GM18868 (cell line): ENCODE measurements around the gene ABHD10.
A peak's percentile ranks its signal among the peaks of the same experiment; 100 is the strongest.

ENCODE experiments used
- ATAC-seq: cut with Tn5 transposase; IDR thresholded peaks from one replicate; pipeline ENCODE4 v1.9.1; 2021; ENCODE audit warnings: mild to moderate bottlenecking, moderate library complexity; ENCODE audit not compliant: unreplicated experiment

The ABHD10 gene

DNA sequence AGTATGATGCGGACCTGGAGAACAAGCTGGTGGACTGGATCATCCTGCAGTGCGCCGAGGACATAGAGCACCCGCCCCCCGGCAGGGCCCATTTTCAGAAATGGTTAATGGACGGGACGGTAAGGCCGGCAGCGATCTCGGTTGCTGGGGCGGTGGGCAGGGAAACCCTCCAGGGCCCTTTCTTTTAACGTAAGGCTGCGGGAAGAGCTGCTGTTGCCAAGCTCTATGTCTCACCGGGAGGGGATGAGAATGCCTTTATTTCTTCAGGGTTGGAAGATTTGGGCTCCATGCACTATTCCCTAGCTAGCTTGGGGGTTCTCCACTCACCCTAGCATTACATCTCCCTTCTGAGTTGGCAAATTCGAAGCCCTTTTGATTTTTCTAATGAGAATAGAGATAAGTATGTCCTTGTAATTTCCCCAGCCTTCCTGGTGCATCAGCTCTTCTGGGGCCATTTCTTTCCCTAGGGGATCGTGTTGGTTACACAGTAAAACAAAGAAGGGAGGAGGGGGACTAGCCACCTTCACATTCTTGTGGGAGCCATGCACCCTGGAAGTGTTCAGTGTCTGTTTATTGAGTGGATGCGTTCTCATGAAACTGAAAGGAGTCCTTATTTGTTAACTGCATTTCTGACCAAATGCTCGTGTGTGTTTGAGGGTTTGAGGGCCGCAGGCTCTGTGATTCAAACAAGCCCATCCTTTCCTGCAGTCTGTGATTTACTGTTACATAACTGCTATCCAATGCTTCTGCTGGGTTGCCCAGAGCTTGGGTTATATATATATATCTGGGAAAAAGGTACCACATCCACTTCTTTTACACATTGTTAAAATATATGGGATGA, 20.9 kb downstream of the ABHD10 start:
- peak; percentile 41 for ATAC-seq

DNA sequence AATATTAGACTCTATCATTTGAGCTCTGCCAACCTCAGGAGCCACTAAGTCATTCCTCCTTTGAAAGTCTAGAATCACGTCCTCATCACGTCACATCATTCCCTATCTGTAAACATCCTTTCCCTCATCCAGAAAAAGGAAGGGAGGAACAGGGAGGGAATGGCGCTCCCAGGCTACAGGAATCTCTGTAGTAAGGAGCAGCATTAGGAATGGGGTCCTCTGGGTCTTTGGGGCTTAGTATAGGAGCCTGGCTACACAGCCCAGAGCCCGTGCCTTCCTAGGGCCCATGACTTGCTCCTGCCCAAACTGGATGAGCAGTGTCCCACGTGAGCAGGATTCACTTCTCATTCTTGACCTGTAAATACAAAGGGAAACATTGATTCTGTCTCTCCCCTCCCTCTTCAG, 21.5 kb downstream of the ABHD10 start:
- ATAC-seq: no peak

DNA sequence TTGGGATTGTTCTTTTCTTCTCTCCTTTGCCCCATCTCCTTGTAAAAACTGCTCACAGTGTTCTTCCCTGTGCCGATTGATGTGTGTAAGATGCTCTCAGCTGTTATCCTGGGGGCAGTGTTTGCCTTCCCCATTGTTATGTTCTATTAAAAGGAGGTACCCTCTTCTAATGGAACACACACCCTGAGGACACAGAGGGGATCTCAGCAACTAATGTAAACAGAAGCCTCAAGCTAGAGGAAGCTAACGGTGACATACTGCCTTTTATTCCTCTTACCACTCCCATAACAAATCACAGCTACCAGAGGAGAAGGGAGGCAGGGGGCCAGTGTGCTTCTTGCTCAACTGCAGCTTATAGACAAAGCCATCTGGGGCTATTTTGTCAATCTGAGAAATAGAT, 22.1 kb downstream of the ABHD10 start:
- no peak for ATAC-seq

DNA sequence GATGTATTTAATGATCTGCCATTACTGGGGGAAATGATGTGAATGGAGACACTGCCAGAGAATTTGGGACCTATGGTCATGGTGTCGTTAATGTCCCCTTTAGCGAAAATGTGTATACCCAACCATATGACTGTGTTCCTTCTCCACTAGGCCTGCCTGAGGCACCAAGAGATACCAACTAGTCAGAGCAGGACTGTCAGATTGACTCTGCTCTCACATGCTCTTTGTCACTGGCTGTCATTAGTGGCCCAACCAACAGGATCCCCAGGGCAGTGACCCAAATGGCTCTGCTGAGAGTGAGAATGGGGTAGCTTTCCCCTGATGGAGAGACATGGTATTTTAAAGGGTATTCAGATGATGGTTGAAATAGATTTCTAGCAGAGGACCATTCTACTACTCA, 22.7 kb downstream of the ABHD10 start:
- no peak for ATAC-seq

DNA sequence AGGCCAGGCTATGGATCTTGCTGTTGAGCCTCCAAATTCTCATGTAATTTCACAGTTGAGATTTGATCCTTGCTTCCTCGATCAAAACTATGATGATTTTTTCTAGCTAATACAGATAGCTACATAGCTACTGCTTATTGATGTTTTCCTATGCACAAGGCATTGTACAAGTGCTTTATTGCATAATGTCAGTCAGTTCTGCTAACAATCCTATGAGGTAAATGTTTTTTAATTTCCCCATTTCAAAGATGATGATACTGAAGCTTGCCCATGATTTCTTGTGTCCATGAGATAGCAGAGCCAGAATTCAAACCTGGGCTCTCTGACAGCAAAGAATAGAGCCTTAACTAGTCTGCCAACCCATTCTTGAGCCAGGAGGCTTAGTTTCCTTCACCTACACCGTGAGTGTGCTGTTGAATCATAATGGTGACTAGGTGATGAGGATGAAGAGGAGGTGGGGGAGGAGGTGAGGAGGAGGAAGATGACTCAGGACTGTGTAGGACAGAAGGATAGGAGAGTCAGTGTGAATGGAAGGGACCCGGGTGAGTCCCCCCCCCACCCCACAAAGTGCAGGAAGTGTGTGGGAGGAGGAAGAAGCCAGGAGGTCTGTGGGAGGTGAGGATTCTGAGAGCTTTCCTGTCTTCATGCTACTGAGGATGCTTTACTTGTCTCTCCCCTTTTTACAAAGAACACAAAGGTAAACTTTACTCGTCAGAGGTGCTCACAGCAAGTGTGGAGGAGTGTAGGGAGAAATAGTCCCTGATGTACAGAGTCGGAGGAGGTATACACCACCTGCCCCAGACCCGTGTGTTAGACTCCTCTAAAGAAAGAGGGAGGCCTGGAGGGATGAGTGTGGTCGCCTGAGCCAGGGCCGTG, 23.5 kb downstream of the ABHD10 start:
- ATAC-seq: no peak

DNA sequence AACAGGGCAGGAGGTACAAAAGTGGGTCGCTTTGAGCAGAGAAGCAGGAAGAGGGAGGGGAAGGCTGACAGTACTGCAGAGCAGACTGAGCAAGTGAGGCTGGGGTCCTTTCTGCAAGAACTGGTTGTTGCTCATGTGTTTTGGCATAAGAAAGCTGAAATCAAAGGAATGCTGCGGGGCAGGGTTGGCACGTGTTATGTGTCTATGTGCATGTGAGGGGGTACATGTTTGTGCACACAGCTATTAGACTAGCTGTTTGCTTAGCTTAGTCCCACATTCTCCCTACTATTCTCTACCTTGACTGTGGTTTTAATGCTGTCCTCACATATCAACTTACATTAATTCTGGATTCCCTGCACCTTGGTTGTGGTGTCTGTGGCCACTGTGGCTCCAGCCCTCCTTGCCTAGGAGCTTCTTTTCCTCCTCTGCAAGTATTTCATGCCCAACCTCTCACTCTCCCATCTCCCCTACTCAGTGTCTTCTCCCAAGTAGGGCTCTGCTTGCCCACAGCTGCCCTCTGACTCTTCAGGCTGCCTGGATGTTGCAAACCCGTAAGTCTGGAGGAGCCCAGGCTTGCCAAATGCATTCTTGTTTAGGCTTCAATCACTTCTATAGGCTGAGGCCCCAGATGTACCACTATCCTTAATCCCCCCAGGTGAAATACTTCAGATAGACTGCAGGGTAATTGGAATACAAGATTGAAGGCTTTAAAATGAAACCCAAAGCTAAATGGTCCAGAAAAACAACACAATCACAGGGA, 24.7 kb downstream of the ABHD10 start:
- ATAC-seq: no peak

DNA sequence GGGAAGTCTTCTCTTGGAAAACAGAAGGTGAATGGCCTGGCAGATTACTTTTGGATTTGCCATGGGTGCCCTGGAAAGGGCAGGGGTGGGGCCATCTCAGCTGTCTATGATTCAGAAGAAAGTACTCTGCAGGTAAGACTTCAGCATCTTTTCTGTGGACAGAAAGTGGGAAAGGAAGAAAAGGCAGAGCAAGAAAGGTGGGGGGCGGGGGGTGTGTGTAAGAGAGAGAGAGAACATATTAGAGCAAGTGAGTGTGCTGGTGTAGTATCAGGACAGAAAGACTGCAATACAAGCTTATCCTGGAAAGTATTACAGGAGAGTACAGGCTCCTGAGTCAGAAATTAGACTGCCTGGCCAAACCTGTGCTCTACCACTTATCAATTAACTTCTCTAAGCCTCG, 25.4 kb downstream of the ABHD10 start:
- ATAC-seq: no peak

DNA sequence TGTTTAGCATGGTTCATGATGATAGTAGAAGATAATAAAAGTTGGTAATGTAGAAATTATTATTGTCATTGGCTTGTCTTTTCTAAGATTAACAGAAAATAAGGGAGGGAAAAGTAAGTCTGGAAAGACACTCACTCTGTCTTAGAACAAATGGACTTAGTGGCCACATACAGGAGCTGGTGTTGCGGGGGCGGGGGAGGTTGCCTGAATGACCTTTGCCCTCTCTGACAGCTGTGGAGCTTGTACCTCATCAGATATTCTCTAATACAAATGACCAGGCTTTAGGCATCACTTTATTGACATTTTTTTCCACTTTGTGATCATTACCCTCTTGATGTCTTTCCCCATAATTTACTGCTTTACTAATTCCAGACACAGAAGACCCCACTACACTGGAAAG, 25.8 kb downstream of the ABHD10 start:
- no peak for ATAC-seq

DNA sequence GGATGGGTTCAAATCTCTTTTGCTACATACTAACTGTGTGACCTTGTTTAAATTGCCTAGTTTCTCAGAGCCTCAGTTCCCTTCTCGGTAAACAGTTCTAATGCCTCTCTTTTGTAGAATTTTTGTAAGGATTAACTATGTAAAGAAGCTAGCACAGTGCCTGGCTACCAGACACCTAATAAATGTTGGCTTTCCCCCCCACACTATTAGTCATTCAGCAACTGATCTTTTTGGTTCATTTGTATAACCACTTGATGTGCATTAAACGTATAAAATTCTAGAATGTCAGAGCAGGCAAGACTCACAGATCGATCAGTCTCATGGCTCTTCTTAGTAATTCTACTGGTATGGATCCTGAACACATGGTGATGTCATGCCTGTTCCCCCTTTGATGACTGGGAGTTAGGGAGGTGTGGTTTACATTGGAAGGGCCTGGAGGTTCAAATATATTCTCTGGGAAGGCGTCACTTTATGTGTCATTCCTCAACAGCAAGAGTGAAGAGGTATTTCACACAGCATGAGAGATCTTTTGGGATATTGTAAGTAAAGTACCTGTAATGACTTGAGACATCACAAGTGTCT, 26.4 kb downstream of the ABHD10 start:
- no peak for ATAC-seq

DNA sequence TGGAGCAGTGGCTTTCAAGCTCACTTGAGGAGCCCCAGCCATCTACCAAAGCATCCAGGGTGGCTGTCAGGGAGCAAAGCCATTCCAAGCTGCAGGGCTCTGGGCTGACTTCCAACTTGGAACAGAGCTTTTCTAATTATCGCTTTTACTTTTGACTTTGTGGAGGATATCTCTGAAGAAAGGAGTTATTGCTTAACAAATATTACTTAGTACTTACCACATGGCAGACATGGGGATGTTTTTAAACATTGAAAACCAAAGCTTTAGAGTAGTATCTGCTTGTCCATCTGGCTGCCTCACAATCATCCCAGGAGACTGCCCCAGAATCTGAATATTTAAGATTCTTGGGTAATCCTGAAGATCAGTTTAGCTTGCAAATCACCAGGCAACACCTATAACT, 28.8 kb downstream of the ABHD10 start:
- no peak for ATAC-seq

DNA sequence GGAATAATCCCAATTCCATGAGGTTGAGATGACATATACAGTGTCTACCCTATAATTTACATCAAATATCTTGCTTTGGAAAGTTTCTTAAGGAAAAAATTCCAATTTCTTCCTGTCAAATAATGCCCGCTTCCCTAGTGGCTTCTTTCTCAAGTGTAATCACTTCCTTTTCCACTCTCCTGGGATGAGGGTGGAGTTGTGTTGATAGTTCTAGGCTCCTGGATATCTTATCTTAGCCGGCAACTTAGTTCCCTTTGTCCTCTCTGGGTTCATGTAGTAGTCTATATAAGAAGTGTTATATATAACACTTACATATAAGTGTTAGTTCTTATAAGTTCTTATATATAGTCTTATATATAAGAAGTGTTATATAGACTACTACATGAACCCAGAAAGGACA, 30.8 kb downstream of the ABHD10 start:
- ATAC-seq: no peak

DNA sequence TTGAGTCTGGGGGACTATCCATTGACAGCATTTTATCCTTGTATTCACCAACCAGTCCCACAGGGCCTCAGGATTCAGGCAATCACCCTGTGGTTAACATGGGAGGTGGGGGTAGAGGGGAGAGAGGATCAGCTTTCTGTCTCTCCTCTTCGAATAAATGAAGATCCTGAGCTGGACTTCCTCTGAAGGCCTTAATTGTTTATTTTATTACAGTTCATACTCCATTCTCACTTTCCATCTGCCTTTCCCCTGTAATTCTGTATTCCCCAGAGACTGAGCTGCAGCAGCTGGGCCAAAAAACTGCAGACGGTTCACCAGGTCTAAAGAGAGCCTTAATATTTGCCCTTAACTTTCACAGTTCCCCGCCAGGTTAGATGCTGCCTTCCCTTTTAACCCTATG, 31.8 kb downstream of the ABHD10 start:
- ATAC-seq: no peak

DNA sequence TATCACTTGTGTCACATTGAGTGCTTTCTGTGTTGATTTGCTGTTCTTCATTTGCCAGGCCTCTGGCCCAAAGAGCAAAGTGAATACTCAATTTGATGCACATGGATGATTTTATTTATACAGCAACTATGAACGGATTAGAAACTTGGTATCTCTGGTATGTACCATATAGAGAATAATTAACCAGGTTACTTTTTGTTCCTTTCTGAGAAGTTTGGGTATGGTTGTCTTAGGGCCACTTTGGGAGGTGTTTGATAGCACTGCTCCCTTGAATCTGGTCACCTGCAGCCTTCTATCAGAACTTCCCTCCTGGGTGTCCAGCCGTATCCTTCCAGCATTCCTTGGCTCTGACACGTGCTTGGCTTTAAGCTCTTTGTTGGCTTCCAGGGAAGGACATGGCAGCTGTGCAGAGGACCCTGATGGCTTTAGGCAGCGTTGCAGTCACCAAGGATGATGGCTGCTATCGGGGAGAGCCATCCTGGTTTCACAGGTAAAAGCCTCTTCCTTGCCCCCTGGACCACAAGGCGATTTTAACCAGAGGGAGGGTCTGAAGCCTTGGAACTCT, 32.6 kb downstream of the ABHD10 start:
- ATAC-seq: no peak

DNA sequence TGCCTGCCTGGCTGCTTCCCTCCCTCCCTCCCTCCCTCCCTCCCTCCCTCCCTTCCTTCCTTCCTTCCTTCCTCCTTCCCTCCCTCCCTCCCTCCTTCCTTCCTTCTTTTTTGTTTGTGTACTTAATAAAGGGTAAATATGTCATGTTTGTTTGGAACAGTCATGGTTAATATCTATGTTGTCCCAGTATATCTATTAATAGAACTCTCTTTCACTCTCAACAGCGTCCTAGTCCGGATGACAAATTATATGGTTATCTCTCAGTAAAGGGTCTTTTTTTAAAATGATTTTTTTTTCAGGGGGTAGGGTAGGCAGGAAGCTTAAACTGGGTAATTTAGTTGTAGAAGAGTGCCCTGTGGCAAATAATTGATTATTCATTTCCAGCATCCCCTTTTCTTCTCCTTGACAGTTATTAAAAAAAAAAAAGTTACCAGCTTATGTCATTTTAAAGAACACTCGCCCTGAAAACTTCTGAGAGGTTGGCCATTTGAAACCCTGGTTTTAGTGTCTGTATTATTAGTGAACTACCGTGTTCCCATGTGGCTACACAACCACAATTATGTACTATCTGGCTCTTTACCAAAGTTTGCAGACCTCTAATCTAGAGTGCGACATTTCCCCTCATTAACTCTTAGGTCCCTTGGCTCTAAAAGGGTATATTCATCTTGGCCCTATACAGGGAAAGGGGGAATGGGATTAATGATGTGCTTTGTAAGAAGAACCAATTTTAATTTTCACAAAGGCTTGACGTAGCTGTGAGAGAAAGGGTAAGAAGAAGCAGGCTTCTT, 33.6 kb downstream of the ABHD10 start:
- no peak for ATAC-seq

DNA sequence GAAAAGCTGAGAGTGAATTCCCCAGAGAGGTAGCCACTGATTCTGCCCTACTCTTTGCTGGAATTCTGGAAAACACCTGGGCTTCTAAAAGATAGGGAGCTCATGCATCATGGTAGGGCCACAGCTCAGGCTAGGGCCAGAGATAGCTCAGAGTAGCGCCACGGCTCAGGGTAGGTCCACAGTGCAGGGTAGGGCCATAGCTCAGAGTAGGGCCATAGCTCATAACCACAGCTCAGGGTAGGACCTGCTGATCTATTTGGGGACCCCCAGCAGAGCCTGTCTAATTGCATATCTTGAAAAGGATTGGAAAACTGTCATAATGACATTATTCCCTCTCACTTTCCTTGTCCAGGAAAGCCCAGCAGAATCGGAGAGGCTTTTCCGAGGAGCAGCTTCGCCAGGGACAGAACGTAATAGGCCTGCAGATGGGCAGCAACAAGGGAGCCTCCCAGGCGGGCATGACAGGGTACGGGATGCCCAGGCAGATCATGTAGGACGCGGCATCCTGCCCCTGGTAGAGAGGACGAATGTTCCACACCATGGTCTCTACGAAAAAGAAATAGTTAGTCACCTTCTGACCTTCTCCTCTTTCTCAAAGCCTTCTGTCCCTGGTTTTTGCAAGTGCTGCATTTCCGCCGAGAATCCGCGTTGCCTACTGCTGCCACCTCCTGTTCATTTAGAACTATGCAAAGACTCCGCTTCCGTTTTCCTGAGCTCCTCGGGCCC, 34.4 kb downstream of the ABHD10 start:
- ATAC-seq: peak; percentile 93

DNA sequence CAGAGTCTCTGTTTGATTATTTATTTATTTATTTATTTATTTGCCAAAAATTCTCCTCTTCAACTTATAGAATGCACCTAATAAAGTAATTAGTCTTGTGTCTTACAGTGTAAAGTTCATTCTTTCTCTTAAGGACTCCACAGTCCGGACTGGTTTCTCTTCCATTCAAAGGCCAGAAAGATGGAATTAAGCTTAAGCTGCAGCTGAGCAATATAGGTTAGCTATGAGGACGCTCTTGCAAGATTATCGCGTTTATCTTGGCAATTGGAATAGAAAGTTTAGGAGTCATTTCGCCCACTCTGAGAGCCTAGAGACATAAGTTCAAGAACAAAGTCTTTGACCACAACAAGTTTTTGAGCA, 34.9 kb downstream of the ABHD10 start:
- ATAC-seq: peak; percentile 16

DNA sequence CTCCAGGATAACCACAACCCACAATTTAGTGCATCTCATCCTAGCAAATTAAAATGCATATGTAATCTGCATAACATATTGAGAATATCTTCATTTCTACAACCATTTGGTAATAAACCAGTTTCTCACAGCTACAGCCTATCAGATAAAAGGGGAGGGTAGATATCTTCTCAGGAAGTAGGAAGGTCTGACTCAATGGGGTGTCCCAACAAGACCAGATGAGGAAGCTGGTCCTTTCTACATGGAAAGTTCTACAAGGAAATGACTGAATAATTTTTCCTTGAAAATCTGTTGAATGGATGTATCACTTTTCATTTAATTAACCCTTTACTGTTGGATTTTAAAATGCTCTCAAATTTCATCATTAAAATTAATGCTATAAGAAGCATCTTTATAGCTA, 38.3 kb downstream of the ABHD10 start:
- no peak for ATAC-seq

DNA sequence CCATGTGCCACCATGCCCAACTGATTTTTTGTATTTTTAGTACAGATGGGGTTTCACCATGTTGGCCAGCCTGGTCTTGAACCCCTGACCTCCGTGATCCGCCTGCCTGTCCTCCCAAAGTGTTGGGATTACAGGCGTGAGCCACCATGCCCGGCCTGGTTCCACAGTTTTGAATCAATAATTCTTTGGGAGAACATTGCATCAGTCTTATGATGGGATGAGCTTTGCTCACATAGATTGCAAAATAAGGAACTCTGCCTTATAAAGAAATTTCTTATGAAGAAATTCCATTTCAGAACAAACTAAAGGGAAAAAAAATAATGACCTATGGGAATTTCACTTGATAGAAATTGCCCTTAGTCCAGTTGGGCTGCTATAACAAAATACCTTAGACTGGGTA, 39.9 kb downstream of the ABHD10 start:
- no peak for ATAC-seq

DNA sequence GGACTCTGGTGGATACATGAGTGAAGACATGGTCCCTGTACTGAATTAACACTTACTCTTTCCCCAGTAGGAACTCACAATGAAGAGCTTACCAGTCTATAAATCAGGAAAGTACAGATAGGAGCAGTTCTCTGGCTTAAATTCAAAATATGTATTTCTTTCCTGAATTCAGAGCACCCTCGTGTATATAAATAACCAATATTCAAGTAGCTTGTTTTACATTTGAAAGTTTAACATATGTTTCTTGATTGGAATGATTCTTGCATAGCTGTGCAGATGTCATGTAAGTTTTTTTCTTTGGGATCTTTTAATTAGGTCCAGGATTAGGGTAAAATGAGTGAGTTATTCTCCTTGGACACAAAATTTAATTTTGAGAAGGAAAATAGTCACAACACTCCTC, 40.9 kb downstream of the ABHD10 start:
- no peak for ATAC-seq
